HG03432 (cell line): ENCODE results near the gene ACTA2.

Experiments
- ATAC-seq: cut with Tn5 transposase; IDR thresholded peaks from one replicate; pipeline ENCODE4 v1.9.1; 2021; ENCODE audit warnings: mild to moderate bottlenecking, moderate library complexity; ENCODE audit not compliant: unreplicated experiment

Gene ACTA2

GRCh38 chr10:88952647-88953111 lies at the start of gene ACTA2:
Gene ACTA2, minus strand, starts transcription at chr10:88952773. Its CDS starts 3,843 bp downstream, at chr10:88948930.
- no peak for ATAC-seq

GRCh38 chr10:89001729-89002072 lies 49.1 kb upstream of the ACTA2 start:
- no peak for ATAC-seq

- ATAC-seq: peak; percentile 39
These were observed 48.6 kb upstream of the ACTA2 start for GRCh38 chr10:89001024-89001728.

GRCh38 chr10:88999625-89000024 lies 47.1 kb upstream of the ACTA2 start:
- no peak for ATAC-seq

- ATAC-seq: peak; percentile 52
These were observed 44.4 kb upstream of the ACTA2 start for GRCh38 chr10:88996927-88997326.

- no peak for ATAC-seq
These were observed 42.7 kb upstream of the ACTA2 start for GRCh38 chr10:88995156-88995876.

- no peak for ATAC-seq
These were observed 41.4 kb upstream of the ACTA2 start for GRCh38 chr10:88994019-88994418.

- ATAC-seq: no peak
These were observed 40.5 kb upstream of the ACTA2 start for GRCh38 chr10:88992921-88993524.

GRCh38 chr10:88991899-88992320 lies 39.3 kb upstream of the ACTA2 start:
- ATAC-seq: no peak

GRCh38 chr10:88991161-88991898 lies 38.8 kb upstream of the ACTA2 start:
- ATAC-seq: peak; percentile 41

- ATAC-seq: peak; percentile 69
These were observed 38.0 kb upstream of the ACTA2 start, which contains the start of gene FAS for GRCh38 chr10:88990384-88991160. Gene FAS, plus strand, starts transcription at chr10:88990798. Its CDS starts 79 bp downstream, at chr10:88990877.

- ATAC-seq: no peak
These were observed 37.3 kb upstream of the ACTA2 start for GRCh38 chr10:88989824-88990383.

GRCh38 chr10:88989423-88989822 lies 36.9 kb upstream of the ACTA2 start:
- ATAC-seq: no peak

- no peak for ATAC-seq
These were observed 35.3 kb upstream of the ACTA2 start for GRCh38 chr10:88987840-88988239.

- ATAC-seq: no peak
These were observed 34.7 kb upstream of the ACTA2 start for GRCh38 chr10:88987243-88987725.

GRCh38 chr10:88986549-88987242 lies 34.1 kb upstream of the ACTA2 start:
- no peak for ATAC-seq

GRCh38 chr10:88984525-88984924 lies 32.0 kb upstream of the ACTA2 start:
- ATAC-seq: no peak

- no peak for ATAC-seq
These were observed 31.4 kb upstream of the ACTA2 start for GRCh38 chr10:88983939-88984338.

- no peak for ATAC-seq
These were observed 30.6 kb upstream of the ACTA2 start for GRCh38 chr10:88983206-88983605.
